HepG2 (cell line): ENCODE measurements around the gene PROC. TPM values are rescaled to one million over a fixed set of nuclear protein-coding genes. Genes with fewer than 3 reads are reported as not detected.

Experiments used
- CREB3 ChIP-seq: sonication (generic); formaldehyde crosslinking; IDR thresholded peaks from 2 replicates; pipeline ENCODE4 v1.5.0; 2020; ENCODE audit warnings: missing genetic modification reagents
- CTCF ChIP-seq: sonication (generic); formaldehyde crosslinking; IDR thresholded peaks from 2 replicates; pipeline ENCODE4 v1.5.0; 2020; ENCODE audit warnings: mild to moderate bottlenecking, missing genetic modification reagents, moderate library complexity
- HOXA3 ChIP-seq: sonication (generic); formaldehyde crosslinking; IDR thresholded peaks from 2 replicates; pipeline ENCODE4 v1.5.0; 2020; ENCODE audit warnings: missing genetic modification reagents
- KLF16 ChIP-seq, 2 experiments: sonication (generic) in 1 of 2; formaldehyde crosslinking in 1 of 2; IDR thresholded peaks; 2 replicates each; pipeline versions ENCODE4 v1.6.1 to v1.8.0; 2016 to 2023; ENCODE audit warnings: missing genetic modification reagents in 2 of 2, missing compliant biosample characterization in 1 of 2
- NR2F6 ChIP-seq, 2 experiments: IDR thresholded peaks; 2 replicates each; pipeline ENCODE4 v1.6.1; 2016; ENCODE audit warnings: antibody characterized with exemption in 1 of 2, mild to moderate bottlenecking in 1 of 2
- PAF1 ChIP-seq: IDR thresholded peaks from 2 replicates; pipeline ENCODE4 v1.6.1; 2016; ENCODE audit warnings: missing genetic modification reagents, missing compliant biosample characterization
- PAWR ChIP-seq: sonication (generic); formaldehyde crosslinking; IDR thresholded peaks from 2 replicates; pipeline ENCODE4 v1.4.0; 2020; ENCODE audit warnings: missing genetic modification reagents, mild to moderate bottlenecking, borderline replicate concordance
- RARA ChIP-seq: IDR thresholded peaks from 2 replicates; pipeline ENCODE4 v1.6.1; 2016; ENCODE audit warnings: missing genetic modification reagents, missing compliant biosample characterization
- SP1 ChIP-seq, 2 experiments: fragments of 450-650 bp in 1 of 2; sonication (generic) in 1 of 2; formaldehyde crosslinking in 1 of 2; IDR thresholded peaks; 2 replicates each; pipeline versions ENCODE4 v1.4.0 to v1.6.1; 2016 to 2020; ENCODE audit warnings: missing genetic modification reagents in 1 of 2
- ZBTB33 ChIP-seq: sonication (generic); formaldehyde crosslinking; IDR thresholded peaks from 2 replicates; pipeline ENCODE4 v1.4.0; 2020; ENCODE audit warnings: missing genetic modification reagents
- ZFP91 ChIP-seq: sonication (generic); formaldehyde crosslinking; IDR thresholded peaks from 2 replicates; pipeline ENCODE4 v1.9.0; 2022; ENCODE audit warnings: missing genetic modification reagents, mild to moderate bottlenecking, borderline replicate concordance
- ZNF333 ChIP-seq: sonication (generic); formaldehyde crosslinking; IDR thresholded peaks from 2 replicates; pipeline ENCODE4 v1.4.0; 2020; ENCODE audit warnings: mild to moderate bottlenecking, missing genetic modification reagents, borderline replicate concordance
- ZNF589 ChIP-seq: sonication (generic); formaldehyde crosslinking; conservative IDR thresholded peaks from 2 replicates; pipeline ENCODE4 v1.8.0; 2022; ENCODE audit warnings: mild to moderate bottlenecking, moderate library complexity, missing genetic modification reagents
- ZNF598 ChIP-seq: sonication (generic); formaldehyde crosslinking; IDR thresholded peaks from 2 replicates; pipeline ENCODE4 v1.5.1; 2020; ENCODE audit warnings: mild to moderate bottlenecking, missing genetic modification reagents, borderline replicate concordance
- ZNF646 ChIP-seq: sonication (generic); formaldehyde crosslinking; IDR thresholded peaks from 2 replicates; pipeline ENCODE4 v1.9.0; 2021; ENCODE audit warnings: mild to moderate bottlenecking, missing genetic modification reagents
- ZNF724P ChIP-seq: sonication (generic); formaldehyde crosslinking; IDR thresholded peaks from 2 replicates; pipeline ENCODE4 v1.8.0; 2022; ENCODE audit warnings: missing genetic modification reagents, borderline replicate concordance
- ZSCAN29 ChIP-seq: sonication (generic); formaldehyde crosslinking; conservative IDR thresholded peaks from 2 replicates; pipeline ENCODE4 v1.4.0; 2020; ENCODE audit warnings: mild to moderate bottlenecking, missing genetic modification reagents
- polyA plus RNA-seq, 8 experiments: library from polyadenylated mRNA; depleted of rRNA in 3 of 8; stranded (reverse) in 7 of 8; unstranded in 1 of 8; fragments of >200 nt; fragmentation: Illumina TruSeq in 4 of 8; extraction: Trizol in 4 of 8; gene quantifications; 2 replicates each; pipeline versions ENCODE4 v1.2.1 to v1.2.3, GENCODE V29; 2011 to 2016; ENCODE audit warnings: low read depth in 4 of 8, missing spikeins in 1 of 8, mixed read lengths in 1 of 8; ENCODE audit not compliant: insufficient read depth in 1 of 8
- total RNA-seq, 5 experiments: library from RNA; depleted of rRNA; stranded (reverse); fragments of >200 nt; fragmentation: Illumina TruSeq; extraction: Trizol; gene quantifications; 2 replicates each; pipeline ENCODE4 v1.2.3, GENCODE V29; 2016; ENCODE audit warnings: low read depth in 1 of 5

Gene PROC
- total and polyA plus RNA-seq, 2 of the 13 experiments (the other 11 are each of a cell fraction or from before 2014, with no cell fraction given), result 134 to 185 TPM

- TF ChIP-seq ZNF589 (CRISPR knock-in tag) (no peak), PAF1 (CRISPR knock-in tag) (no peak), PAWR (CRISPR knock-in tag) (0 out of 2 replicates have a peak, but pooled peaks have one; percentile 11), RARA (CRISPR knock-in tag) (0 out of 2 replicates have a peak, but pooled peaks have one; percentile 18), ZNF724P (no peak), CTCF (CRISPR knock-in tag) (0 out of 2 replicates have a peak, but pooled peaks have one; percentile 30), SP1 (IDR thresholded peaks at IDR 0.05) (no peak), SP1 (CRISPR knock-in tag; IDR thresholded peaks at IDR 0.05) (no peak), ZSCAN29 (CRISPR knock-in tag) (no peak), ZFP91 (CRISPR knock-in tag) (peak; percentile 0; the same call in 1 of the 2 replicates), ZBTB33 (peak; percentile 94), ZNF333 (no peak), CREB3 (CRISPR knock-in tag) (no peak), KLF16 (CRISPR knock-in tag; IDR thresholded peaks at IDR 0.05) (no peak), NR2F6 (IDR thresholded peaks at IDR 0.05) (0 out of 2 replicates have a peak, but pooled peaks have one; percentile 10), NR2F6 (CRISPR knock-in tag; IDR thresholded peaks at IDR 0.05) (no peak), ZNF598 (CRISPR knock-in tag) (0 out of 2 replicates have a peak, but pooled peaks have one; percentile 68), ZNF646 (no peak), HOXA3 (CRISPR knock-in tag) (0 out of 2 replicates have a peak, but pooled peaks have one; percentile 12)
These were observed 9.5 kb upstream of the PROC start (continued) for GRCh38 chr2:127408807-127409099.
